Measurements from ENCODE around the gene KIAA0232. TPM values are rescaled to one million over a fixed set of nuclear protein-coding genes. Genes with fewer than 3 reads are reported as not detected.

The KIAA0232 gene
- total and polyA plus RNA-seq, 4 donors: 8.9 to 34.4 (median 18.5) TPM

DNA sequence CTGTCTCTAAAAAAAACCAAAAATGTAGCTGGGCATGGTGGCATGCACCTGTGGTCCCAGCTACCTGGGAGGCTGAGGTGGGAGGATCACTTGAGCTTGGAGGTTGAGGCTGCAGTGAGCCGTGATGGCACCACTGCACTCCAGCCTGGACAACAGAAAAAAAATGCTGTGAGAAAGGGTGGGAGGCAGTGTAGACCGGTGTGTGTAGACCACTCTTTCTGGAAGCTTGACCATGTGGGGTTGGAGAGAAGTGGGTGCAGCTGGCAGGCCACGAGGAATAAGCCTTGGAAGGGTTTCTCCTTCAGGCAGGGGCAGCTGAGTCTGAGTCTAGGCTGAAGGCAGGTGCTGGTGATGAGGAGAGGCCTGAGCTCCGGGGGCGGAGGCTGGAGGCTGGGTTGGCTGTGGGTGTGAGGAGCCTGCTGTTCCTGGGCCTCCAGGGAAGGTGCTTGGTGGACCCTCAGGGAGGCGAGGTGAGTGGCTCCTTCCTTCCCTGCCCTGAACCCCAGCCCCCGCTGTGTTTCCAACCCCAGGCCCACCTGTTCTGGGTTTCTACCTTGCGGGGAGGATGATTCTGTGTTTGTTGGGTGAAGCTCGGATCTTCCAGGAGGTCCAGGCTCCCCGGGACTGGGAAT, 117.8 kb downstream of the KIAA0232 start:
- no peaks in the 10 kb centered on the region for H3K27me3 ChIP-seq (ENCODE audit: control insufficient read depth in 4 of 4, insufficient read depth in 4 of 4, low read length in 3 of 4)
- no peak for DNase-seq (ENCODE audit: low spot score)
- H3K9ac ChIP-seq (ENCODE audit: low read depth in 1 of 2, low read length in 2 of 2): no peak overlapping the region
- no peaks in the 10 kb centered on the region for H3K9me3 ChIP-seq (ENCODE audit: control insufficient read depth in 4 of 4, low read length in 3 of 4)
- WGBS: 95% methylated on average over 10 of the region's 10 CpGs
- H3K4me3 ChIP-seq (ENCODE audit: low read depth in 1 of 3, low read length in 3 of 3): no peak overlapping the region
- H3K27ac ChIP-seq (ENCODE audit: low read depth in 1 of 2, low read length in 2 of 2): no peak overlapping the region
- H3K4me1 ChIP-seq (ENCODE audit: control insufficient read depth in 4 of 4, insufficient read depth in 4 of 4, low read length in 3 of 4): peaks cover 0 to 6% (median 2%) of the 10 kb centered on the region in 4 donors
- no peak for TF ChIP-seq HNF4G (IDR thresholded peaks at IDR 0.05)
- no peak for TF ChIP-seq HNF4A (conservative IDR thresholded peaks at IDR 0.05)
- no peak for TF ChIP-seq JUND (IDR thresholded peaks at IDR 0.05)
- TF ChIP-seq FOXA1 (IDR thresholded peaks at IDR 0.05): no peak
- TF ChIP-seq, protein P1, sequence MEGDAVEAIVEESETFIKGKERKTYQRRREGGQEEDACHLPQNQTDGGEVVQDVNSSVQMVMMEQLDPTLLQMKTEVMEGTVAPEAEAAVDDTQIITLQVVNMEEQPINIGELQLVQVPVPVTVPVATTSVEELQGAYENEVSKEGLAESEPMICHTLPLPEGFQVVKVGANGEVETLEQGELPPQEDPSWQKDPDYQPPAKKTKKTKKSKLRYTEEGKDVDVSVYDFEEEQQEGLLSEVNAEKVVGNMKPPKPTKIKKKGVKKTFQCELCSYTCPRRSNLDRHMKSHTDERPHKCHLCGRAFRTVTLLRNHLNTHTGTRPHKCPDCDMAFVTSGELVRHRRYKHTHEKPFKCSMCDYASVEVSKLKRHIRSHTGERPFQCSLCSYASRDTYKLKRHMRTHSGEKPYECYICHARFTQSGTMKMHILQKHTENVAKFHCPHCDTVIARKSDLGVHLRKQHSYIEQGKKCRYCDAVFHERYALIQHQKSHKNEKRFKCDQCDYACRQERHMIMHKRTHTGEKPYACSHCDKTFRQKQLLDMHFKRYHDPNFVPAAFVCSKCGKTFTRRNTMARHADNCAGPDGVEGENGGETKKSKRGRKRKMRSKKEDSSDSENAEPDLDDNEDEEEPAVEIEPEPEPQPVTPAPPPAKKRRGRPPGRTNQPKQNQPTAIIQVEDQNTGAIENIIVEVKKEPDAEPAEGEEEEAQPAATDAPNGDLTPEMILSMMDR (IDR thresholded peaks at IDR 0.05; ENCODE audit: low read depth, low read length, missing input control): no peak
- no peak for TF ChIP-seq NR2F2 (IDR thresholded peaks at IDR 0.05)
- no peak for TF ChIP-seq GABPA (IDR thresholded peaks at IDR 0.05 in 1 of 2, conservative IDR thresholded peaks at IDR 0.05 in 1 of 2)
- TF ChIP-seq, protein P2, sequence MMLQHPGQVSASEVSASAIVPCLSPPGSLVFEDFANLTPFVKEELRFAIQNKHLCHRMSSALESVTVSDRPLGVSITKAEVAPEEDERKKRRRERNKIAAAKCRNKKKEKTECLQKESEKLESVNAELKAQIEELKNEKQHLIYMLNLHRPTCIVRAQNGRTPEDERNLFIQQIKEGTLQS (IDR thresholded peaks at IDR 0.05): no peak
- no peaks in the 10 kb centered on the region for H3K36me3 ChIP-seq (ENCODE audit: control insufficient read depth in 4 of 4, insufficient read depth in 3 of 4, low read depth in 1 of 4, low read length in 3 of 4)

DNA sequence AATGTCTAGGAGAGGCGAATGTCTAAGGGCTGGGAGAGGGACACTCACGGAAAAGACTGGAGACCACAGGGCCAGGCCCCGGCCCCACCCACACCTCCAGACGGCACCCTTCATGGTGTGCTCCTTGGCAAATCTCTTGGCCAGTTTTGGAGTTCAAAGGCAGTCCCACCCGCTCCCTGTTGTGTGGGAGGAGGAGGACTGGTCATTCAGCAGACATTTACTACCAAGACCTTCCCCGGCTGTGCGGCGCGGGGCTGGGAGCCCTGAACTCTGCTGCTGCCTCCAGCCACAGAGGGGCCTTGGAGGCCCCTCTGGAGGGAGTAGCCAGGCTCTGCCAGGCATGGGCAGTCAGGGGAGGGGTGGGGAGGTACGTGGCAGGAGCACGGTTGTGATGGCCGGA, 118.4 kb downstream of the KIAA0232 start:
- WGBS: 96% methylated on average over 12 of the region's 12 CpGs

More for the DNA sequence above, 118.4 kb downstream of the KIAA0232 start:
- Histone ChIP-seq H3K4me1 (ENCODE audit: control insufficient read depth in 4 of 4, insufficient read depth in 4 of 4, low read length in 3 of 4) (peaks cover 0 to 13% (median 7%) of the 10 kb centered on the region in 4 donors), H3K9ac (ENCODE audit: low read depth in 1 of 2, low read length in 2 of 2) (no peak overlapping the region), H3K4me3 (ENCODE audit: low read depth in 1 of 3, low read length in 3 of 3) (no peak overlapping the region), H3K9me3 (ENCODE audit: control insufficient read depth in 4 of 4, low read length in 3 of 4) (no peaks in the 10 kb centered on the region), H3K27ac (ENCODE audit: low read depth in 1 of 2, low read length in 2 of 2) (no peak overlapping the region), H3K27me3 (ENCODE audit: control insufficient read depth in 4 of 4, insufficient read depth in 4 of 4, low read length in 3 of 4) (no peaks in the 10 kb centered on the region), H3K36me3 (ENCODE audit: control insufficient read depth in 4 of 4, insufficient read depth in 3 of 4, low read depth in 1 of 4, low read length in 3 of 4) (no peaks in the 10 kb centered on the region)
- no peak for DNase-seq (ENCODE audit: low spot score)
- no peak for TF ChIP-seq FOXA2 (IDR thresholded peaks at IDR 0.05)
- TF ChIP-seq TAF1 (conservative IDR thresholded peaks at IDR 0.05): no peak
- no peak for TF ChIP-seq SP1 (IDR thresholded peaks at IDR 0.05)
- TF ChIP-seq YY1 (IDR thresholded peaks at IDR 0.05): no peak
- no peak for TF ChIP-seq HNF4G (IDR thresholded peaks at IDR 0.05)
- no peak for TF ChIP-seq HNF4A (conservative IDR thresholded peaks at IDR 0.05)
- TF ChIP-seq JUND (IDR thresholded peaks at IDR 0.05): no peak
- TF ChIP-seq, protein P2 (IDR thresholded peaks at IDR 0.05): no peak
- TF ChIP-seq, protein P3, sequence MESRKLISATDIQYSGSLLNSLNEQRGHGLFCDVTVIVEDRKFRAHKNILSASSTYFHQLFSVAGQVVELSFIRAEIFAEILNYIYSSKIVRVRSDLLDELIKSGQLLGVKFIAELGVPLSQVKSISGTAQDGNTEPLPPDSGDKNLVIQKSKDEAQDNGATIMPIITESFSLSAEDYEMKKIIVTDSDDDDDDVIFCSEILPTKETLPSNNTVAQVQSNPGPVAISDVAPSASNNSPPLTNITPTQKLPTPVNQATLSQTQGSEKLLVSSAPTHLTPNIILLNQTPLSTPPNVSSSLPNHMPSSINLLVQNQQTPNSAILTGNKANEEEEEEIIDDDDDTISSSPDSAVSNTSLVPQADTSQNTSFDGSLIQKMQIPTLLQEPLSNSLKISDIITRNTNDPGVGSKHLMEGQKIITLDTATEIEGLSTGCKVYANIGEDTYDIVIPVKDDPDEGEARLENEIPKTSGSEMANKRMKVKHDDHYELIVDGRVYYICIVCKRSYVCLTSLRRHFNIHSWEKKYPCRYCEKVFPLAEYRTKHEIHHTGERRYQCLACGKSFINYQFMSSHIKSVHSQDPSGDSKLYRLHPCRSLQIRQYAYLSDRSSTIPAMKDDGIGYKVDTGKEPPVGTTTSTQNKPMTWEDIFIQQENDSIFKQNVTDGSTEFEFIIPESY (IDR thresholded peaks at IDR 0.05): no peak
- no peak for TF ChIP-seq RXRA (IDR thresholded peaks at IDR 0.05)
- TF ChIP-seq FOXA1 (IDR thresholded peaks at IDR 0.05): no peak
- no peak for TF ChIP-seq GABPA (IDR thresholded peaks at IDR 0.05 in 1 of 2, conservative IDR thresholded peaks at IDR 0.05 in 1 of 2)
- no peak for TF ChIP-seq NR2F2 (IDR thresholded peaks at IDR 0.05)
- TF ChIP-seq RAD21 (IDR thresholded peaks at IDR 0.05): no peak
- TF ChIP-seq EGR1 (IDR thresholded peaks at IDR 0.05; ENCODE audit: low read depth in 2 of 2): no peak
- TF ChIP-seq, protein P4, sequence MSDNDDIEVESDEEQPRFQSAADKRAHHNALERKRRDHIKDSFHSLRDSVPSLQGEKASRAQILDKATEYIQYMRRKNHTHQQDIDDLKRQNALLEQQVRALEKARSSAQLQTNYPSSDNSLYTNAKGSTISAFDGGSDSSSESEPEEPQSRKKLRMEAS (IDR thresholded peaks at IDR 0.05): no peak
- TF ChIP-seq, protein P5, sequence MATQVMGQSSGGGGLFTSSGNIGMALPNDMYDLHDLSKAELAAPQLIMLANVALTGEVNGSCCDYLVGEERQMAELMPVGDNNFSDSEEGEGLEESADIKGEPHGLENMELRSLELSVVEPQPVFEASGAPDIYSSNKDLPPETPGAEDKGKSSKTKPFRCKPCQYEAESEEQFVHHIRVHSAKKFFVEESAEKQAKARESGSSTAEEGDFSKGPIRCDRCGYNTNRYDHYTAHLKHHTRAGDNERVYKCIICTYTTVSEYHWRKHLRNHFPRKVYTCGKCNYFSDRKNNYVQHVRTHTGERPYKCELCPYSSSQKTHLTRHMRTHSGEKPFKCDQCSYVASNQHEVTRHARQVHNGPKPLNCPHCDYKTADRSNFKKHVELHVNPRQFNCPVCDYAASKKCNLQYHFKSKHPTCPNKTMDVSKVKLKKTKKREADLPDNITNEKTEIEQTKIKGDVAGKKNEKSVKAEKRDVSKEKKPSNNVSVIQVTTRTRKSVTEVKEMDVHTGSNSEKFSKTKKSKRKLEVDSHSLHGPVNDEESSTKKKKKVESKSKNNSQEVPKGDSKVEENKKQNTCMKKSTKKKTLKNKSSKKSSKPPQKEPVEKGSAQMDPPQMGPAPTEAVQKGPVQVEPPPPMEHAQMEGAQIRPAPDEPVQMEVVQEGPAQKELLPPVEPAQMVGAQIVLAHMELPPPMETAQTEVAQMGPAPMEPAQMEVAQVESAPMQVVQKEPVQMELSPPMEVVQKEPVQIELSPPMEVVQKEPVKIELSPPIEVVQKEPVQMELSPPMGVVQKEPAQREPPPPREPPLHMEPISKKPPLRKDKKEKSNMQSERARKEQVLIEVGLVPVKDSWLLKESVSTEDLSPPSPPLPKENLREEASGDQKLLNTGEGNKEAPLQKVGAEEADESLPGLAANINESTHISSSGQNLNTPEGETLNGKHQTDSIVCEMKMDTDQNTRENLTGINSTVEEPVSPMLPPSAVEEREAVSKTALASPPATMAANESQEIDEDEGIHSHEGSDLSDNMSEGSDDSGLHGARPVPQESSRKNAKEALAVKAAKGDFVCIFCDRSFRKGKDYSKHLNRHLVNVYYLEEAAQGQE (IDR thresholded peaks at IDR 0.05): no peak
- TF ChIP-seq, protein P1 (IDR thresholded peaks at IDR 0.05; ENCODE audit: low read depth, low read length, missing input control): no peak
